HL-60 (cell line): ENCODE data around the gene SLC16A11.

Source experiments
- CTCF ChIP-seq: IDR thresholded peaks from one replicate; pipeline ENCODE4 v1.5.1; 2011; ENCODE audit warnings: low read length, control low read depth, inconsistent platforms; ENCODE audit not compliant: insufficient read depth
- POLR2AphosphoS5 ChIP-seq: IDR thresholded peaks from 2 replicates; pipeline ENCODE4 v1.6.1; 2012; ENCODE audit warnings: low read depth
- REST ChIP-seq: IDR thresholded peaks from 2 replicates; pipeline ENCODE4 v1.6.1; 2012; ENCODE audit warnings: low read depth; ENCODE audit not compliant: insufficient replicate concordance

DNA sequence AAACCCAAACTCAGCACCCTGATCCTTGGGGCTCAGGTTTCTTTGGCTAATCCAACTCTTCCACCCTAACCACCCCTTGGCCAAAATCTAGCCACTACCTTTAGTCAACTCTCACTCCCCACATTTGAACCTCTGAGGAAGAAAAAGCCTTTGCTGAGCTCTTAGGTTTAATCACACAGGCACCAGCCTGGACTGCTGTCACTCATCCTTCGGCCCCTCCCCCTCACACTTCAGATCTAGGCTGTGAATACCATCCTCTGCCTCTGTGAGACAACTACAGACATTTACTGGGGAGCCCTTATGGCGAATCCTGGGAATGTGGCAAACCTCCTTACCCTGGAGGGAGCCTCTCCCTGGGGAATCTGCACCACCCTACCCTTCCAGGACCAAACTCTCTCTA, 36.7 kb downstream of the SLC16A11 start:
- TF ChIP-seq CTCF (no peak), REST (no peak), POLR2AphosphoS5 (no peak)
